ENCODE data around the gene PTTG1IP. TPM values are rescaled to one million over a fixed set of nuclear protein-coding genes. Genes with fewer than 3 reads are reported as not detected.

PTTG1IP gene
- total and polyA plus RNA-seq, 2 donors from 2014 or later: 187 to 378 TPM

DNA sequence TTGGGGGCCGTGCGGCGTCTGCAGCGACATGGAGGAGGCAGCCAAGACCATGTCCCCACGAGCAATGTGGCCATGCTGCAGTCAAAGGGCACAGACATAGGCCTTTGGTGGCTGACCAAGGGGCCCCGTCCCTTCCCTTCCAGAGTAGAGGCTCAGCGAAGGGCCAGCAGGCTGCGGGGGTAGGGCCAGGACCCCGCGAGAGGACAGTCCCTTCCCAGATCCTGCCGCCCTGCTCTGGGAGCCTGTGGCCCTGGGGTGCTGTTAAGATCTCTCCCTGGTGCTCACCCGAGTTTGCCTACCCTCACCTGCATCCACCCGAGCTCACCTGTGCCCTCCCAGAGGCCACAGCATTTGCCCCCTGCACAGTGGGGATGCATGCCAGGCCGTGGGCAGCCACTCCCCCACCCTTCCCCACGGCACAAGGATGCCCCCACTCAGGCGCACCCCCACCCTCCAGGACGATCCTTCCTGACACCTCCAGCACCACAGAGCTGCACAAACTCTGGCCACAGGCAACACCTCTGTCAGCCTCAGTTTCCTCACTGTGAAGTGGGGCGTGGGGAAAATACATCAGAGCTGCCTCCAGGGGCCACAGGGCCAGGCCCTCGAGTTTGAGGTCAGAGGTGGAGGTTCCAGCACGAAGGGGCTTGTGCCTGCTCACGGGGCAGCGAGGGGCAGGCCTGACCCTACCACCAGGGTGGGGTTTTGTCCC lies 31.7 kb upstream of the PTTG1IP start:
- no peak for FAIRE-seq
- Histone ChIP-seq H3K27ac (ENCODE audit: low read depth in 2 of 2, low read length in 2 of 2) (no peak overlapping the region), H3K9ac (ENCODE audit: low read length in 3 of 3) (no peak overlapping the region), H3K4me1 (ENCODE audit: control insufficient read depth in 2 of 3, insufficient read depth in 2 of 3, low read depth in 1 of 3, low read length in 3 of 3) (peaks cover 0 to 12% (median 0%) of the 10 kb centered on the region in 3 donors), H3K36me3 (ENCODE audit: control insufficient read depth in 2 of 3, insufficient read depth in 3 of 3, low read length in 3 of 3) (peaks cover 0 to 3% (median 2%) of the 10 kb centered on the region in 3 donors), H3K27me3 (ENCODE audit: control insufficient read depth, insufficient read depth, low read length) (no peaks in the 10 kb centered on the region), H3K4me3 (ENCODE audit: low read length in 3 of 3) (no peak overlapping the region), H3K9me3 (ENCODE audit: control insufficient read depth in 2 of 3, insufficient read depth in 1 of 3, low read length in 3 of 3) (no peaks in the 10 kb centered on the region)
- intact Hi-C loops (cut with DNase I): no loop called here
- DNase-seq: peak in 1 of 5 donors; percentile 62
- TF ChIP-seq, protein P1, sequence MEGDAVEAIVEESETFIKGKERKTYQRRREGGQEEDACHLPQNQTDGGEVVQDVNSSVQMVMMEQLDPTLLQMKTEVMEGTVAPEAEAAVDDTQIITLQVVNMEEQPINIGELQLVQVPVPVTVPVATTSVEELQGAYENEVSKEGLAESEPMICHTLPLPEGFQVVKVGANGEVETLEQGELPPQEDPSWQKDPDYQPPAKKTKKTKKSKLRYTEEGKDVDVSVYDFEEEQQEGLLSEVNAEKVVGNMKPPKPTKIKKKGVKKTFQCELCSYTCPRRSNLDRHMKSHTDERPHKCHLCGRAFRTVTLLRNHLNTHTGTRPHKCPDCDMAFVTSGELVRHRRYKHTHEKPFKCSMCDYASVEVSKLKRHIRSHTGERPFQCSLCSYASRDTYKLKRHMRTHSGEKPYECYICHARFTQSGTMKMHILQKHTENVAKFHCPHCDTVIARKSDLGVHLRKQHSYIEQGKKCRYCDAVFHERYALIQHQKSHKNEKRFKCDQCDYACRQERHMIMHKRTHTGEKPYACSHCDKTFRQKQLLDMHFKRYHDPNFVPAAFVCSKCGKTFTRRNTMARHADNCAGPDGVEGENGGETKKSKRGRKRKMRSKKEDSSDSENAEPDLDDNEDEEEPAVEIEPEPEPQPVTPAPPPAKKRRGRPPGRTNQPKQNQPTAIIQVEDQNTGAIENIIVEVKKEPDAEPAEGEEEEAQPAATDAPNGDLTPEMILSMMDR (IDR thresholded peaks at IDR 0.05; ENCODE audit: borderline replicate concordance, extremely low read depth, insufficient read depth): no peak

DNA sequence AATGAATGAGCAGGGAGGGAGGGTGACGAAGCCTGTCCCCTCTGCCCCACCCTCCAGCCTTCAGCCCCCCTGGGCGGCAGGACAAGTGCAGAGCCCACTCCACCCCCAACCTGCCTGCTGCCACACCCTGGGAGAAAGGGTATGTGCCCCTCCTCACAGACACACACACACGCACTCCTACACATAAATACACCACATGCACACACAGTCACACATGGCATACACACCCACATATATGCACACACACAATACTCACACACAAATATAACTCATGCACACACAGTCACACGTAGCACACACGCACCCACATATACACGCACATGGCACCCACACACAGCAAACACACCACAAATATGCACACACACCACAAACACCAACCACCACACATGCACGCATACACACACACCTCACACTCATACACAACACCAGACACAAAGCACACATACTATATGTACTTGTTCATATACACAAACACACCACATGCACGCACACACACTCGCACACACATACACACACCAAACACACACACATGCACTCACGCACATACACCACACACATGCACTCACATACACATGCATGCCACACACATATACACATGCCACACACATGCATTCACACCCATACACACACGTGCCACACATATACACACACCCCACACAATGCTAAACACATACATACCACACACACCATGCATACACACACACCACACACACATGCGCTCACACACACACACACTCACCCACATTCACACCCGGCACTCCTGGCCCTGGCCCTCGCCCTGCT lies 30.8 kb upstream of the PTTG1IP start:
- no peak for DNase-seq
- Histone ChIP-seq H3K4me1 (ENCODE audit: control insufficient read depth in 2 of 3, insufficient read depth in 2 of 3, low read depth in 1 of 3, low read length in 3 of 3) (peaks cover 0 to 12% (median 0%) of the 10 kb centered on the region in 3 donors), H3K9ac (ENCODE audit: low read length in 3 of 3) (no peak overlapping the region), H3K27ac (ENCODE audit: low read depth in 2 of 2, low read length in 2 of 2) (no peak overlapping the region), H3K9me3 (ENCODE audit: control insufficient read depth in 2 of 3, insufficient read depth in 1 of 3, low read length in 3 of 3) (no peaks in the 10 kb centered on the region), H3K4me3 (ENCODE audit: low read length in 3 of 3) (peak overlapping the region in 1 of 3 donors; percentile 17), H3K36me3 (ENCODE audit: control insufficient read depth in 2 of 3, insufficient read depth in 3 of 3, low read length in 3 of 3) (peaks cover 0 to 3% (median 2%) of the 10 kb centered on the region in 3 donors), H3K27me3 (ENCODE audit: control insufficient read depth, insufficient read depth, low read length) (no peaks in the 10 kb centered on the region)
- no peak for FAIRE-seq
- intact Hi-C loops (cut with DNase I): no loop called here
- TF ChIP-seq, protein P1 (IDR thresholded peaks at IDR 0.05; ENCODE audit: borderline replicate concordance, extremely low read depth, insufficient read depth): no peak

DNA sequence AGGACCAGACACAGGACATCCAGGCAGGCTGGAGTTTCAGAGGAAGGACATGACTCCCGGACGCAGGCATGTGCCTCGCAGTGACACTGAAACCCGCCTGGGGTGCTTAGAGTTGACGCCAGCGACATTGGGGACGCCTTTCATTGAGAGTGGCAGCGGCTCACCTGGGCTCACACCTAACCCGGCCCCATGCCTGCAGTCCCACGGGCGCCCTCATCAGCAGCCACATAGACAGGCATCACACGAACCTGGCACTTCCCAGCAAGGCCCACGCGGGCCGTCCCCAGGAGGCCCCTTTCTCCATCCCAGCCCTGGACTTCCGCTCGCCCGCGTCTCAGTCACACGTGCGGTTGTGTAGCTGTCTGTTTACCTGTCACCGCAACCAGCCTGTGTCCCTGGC lies 30.2 kb upstream of the PTTG1IP start:
- intact Hi-C loops (cut with DNase I): no loop called here
- Histone ChIP-seq H3K27me3 (ENCODE audit: control insufficient read depth, insufficient read depth, low read length) (no peaks in the 10 kb centered on the region), H3K36me3 (ENCODE audit: control insufficient read depth in 2 of 3, insufficient read depth in 3 of 3, low read length in 3 of 3) (peaks cover 0 to 3% (median 2%) of the 10 kb centered on the region in 3 donors), H3K9ac (ENCODE audit: low read length in 3 of 3) (no peak overlapping the region), H3K9me3 (ENCODE audit: control insufficient read depth in 2 of 3, insufficient read depth in 1 of 3, low read length in 3 of 3) (no peaks in the 10 kb centered on the region), H3K4me3 (ENCODE audit: low read length in 3 of 3) (no peak overlapping the region), H3K27ac (ENCODE audit: low read depth in 2 of 2, low read length in 2 of 2) (no peak overlapping the region), H3K4me1 (ENCODE audit: control insufficient read depth in 2 of 3, insufficient read depth in 2 of 3, low read depth in 1 of 3, low read length in 3 of 3) (peaks cover 0 to 9% (median 0%) of the 10 kb centered on the region in 3 donors)
- DNase-seq (peak in 1 of 5 donors; percentile 62), FAIRE-seq (no peak)
- TF ChIP-seq, protein P1 (IDR thresholded peaks at IDR 0.05; ENCODE audit: borderline replicate concordance, extremely low read depth, insufficient read depth): no peak
